ENCODE measurements around the gene FREM1.
A peak's percentile ranks its signal among the peaks of the same experiment; 100 is the strongest.

Gene FREM1

DNA sequence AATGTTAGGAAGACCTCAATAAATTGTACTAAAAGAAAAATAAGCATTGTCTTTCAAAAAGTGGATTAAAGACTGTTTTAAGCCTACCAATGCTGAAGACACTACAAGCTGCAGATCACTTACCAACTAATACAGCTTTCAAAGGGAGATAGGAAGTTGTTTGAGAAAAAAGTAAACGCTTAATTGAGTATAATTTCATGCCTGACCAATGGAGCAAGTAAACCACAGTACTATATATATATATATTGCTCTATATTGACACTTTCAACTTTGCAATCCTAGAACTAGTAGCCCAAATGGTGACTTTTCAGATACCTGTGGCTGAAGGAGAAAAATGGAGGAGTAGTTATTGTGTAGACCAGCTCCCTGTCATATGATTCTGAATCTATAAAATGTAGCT lies 85.7 kb downstream of the FREM1 start:
- peaks cover 11% of the 10 kb centered on the region for H3K9me3 ChIP-seq
- H3K9ac ChIP-seq, result no peak overlapping the region
- peaks cover 31% of the 10 kb centered on the region for H3K4me1 ChIP-seq
- H4K20me1 ChIP-seq, result no peaks in the 10 kb centered on the region
- no peaks in the 10 kb centered on the region for H3K27me3 ChIP-seq
- no peak overlapping the region for H3K4me3 ChIP-seq
- TF ChIP-seq Cebpa-rat (IDR thresholded peaks at IDR 0.05), result no peak
- H3K36me3 ChIP-seq, result no peaks in the 10 kb centered on the region
- H3K4me2 ChIP-seq, result peak overlapping the region; percentile 48
- no peak overlapping the region for H3K27ac ChIP-seq

GRCh38 chr9:14823800-14824199 lies 86.4 kb downstream of the FREM1 start:
- Histone ChIP-seq H3K4me2 (peak overlapping the region; percentile 48), H3K9me3 (peaks cover 11% of the 10 kb centered on the region), H3K4me1 (peaks cover 31% of the 10 kb centered on the region), H4K20me1 (no peaks in the 10 kb centered on the region), H3K36me3 (no peaks in the 10 kb centered on the region), H3K27me3 (no peaks in the 10 kb centered on the region), H3K9ac (no peak overlapping the region), H3K27ac (no peak overlapping the region), H3K4me3 (no peak overlapping the region)
- no peak for TF ChIP-seq Cebpa-rat (IDR thresholded peaks at IDR 0.05)

DNA sequence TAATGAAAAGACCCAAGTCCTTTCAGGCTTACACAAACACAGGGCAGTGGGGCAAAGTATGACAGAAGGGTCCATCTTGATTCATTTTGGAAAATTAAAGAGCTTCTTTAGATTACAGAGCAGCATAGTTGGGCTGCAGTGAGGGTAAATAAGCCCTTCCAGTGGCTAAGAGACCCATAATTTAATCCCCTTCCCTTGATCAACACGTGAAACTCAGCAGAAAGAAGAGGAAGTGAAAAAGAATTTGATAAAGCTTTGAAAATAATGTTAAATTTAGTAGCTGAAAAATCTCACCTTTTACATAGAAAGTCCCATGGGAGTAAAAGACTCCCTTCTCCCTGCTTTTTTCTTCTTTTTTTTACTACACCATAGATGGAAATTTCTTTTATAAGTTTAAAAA lies 87.6 kb downstream of the FREM1 start:
- H4K20me1 ChIP-seq, result no peaks in the 10 kb centered on the region
- H3K27ac ChIP-seq, result no peak overlapping the region
- H3K4me2 ChIP-seq, result peak overlapping the region; percentile 36
- H3K9ac ChIP-seq, result no peak overlapping the region
- H3K27me3 ChIP-seq, result no peaks in the 10 kb centered on the region
- H3K36me3 ChIP-seq, result no peaks in the 10 kb centered on the region
- peaks cover 31% of the 10 kb centered on the region for H3K4me1 ChIP-seq
- TF ChIP-seq Cebpa-rat (IDR thresholded peaks at IDR 0.05), result no peak
- H3K9me3 ChIP-seq, result peaks cover 11% of the 10 kb centered on the region
- no peak overlapping the region for H3K4me3 ChIP-seq

GRCh38 chr9:14819183-14819582 lies 91.0 kb downstream of the FREM1 start:
- Histone ChIP-seq H3K9me3 (peaks cover 11% of the 10 kb centered on the region), H4K20me1 (no peaks in the 10 kb centered on the region), H3K36me3 (no peaks in the 10 kb centered on the region), H3K27ac (no peak overlapping the region), H3K4me3 (no peak overlapping the region), H3K4me1 (peaks cover 34% of the 10 kb centered on the region), H3K9ac (no peak overlapping the region), H3K27me3 (no peaks in the 10 kb centered on the region), H3K4me2 (no peak overlapping the region)
- no peak for TF ChIP-seq Cebpa-rat (IDR thresholded peaks at IDR 0.05)

DNA sequence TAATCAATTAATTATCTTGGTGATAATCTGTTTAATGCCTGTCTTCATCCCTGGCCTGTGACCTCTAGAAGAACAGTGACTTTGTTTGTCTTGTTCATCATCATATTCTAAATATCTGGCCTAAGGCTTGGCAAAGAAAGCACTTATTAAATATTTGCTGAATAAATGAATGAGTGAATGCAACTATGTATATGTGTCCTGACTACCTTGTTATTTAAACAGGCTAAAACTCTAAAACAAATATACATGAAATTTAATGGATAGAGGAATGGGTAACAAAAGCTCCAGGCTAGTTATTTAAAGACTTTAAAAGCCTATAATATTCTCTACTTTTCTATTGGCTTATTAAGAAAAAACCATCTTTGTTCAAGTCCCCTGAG lies 96.0 kb downstream of the FREM1 start:
- Histone ChIP-seq H3K27ac (no peak overlapping the region), H3K9ac (no peak overlapping the region), H3K9me3 (no peaks in the 10 kb centered on the region), H3K36me3 (no peaks in the 10 kb centered on the region), H3K4me2 (peak overlapping the region; percentile 70), H3K4me1 (peaks cover 30% of the 10 kb centered on the region), H3K27me3 (no peaks in the 10 kb centered on the region), H4K20me1 (no peaks in the 10 kb centered on the region), H3K4me3 (no peak overlapping the region)
- no peak for TF ChIP-seq Cebpa-rat (IDR thresholded peaks at IDR 0.05)

DNA sequence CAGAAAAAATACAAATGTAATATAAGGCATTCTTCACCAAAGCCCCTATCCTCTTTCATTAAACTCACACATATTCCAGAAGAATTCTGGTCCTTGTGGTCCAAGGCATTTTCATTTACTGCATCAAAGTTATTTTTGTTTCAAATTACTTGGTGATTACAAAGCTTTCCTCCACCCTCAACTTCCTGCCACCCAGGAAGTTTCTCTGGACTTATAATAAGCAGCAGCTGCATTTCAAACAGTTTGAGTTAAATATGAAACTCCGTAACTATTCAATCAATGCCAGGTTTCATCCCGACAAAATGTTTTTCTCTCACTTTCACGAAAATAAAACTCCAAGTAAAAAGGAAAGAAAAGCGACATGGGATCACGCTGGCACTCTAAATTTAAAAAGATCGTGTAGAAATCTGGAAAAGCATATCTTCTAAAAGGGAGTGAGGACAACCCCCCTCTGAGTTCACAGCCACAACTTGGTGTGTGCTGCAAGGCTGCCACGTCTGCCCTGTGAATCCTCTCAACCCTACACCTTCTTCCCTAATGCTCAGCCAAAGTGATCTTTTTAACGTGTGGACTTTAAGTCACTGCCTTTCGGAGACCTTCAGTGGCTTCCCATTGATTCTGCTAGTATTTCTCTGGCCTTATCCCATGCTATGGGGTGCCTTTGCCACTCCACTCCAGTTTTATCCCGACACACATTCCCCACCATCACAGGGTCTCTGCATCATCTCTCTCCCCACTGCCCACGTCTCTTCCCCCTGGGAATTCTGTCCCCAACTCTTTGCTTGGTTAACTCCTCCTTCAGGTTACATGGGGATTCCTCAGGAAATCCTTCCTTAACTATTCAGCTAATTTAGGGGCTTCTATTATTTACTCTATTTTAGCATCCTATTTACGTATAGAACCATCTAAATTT lies 96.6 kb downstream of the FREM1 start:
- no peak overlapping the region for H3K27ac ChIP-seq
- H3K9ac ChIP-seq, result no peak overlapping the region
- H3K36me3 ChIP-seq, result no peaks in the 10 kb centered on the region
- H3K9me3 ChIP-seq, result no peaks in the 10 kb centered on the region
- no peaks in the 10 kb centered on the region for H3K27me3 ChIP-seq
- no peaks in the 10 kb centered on the region for H4K20me1 ChIP-seq
- H3K4me3 ChIP-seq, result no peak overlapping the region
- peaks cover 30% of the 10 kb centered on the region for H3K4me1 ChIP-seq
- H3K4me2 ChIP-seq, result peak overlapping the region; percentile 70
- no peak for TF ChIP-seq Cebpa-rat (IDR thresholded peaks at IDR 0.05)

GRCh38 chr9:14812806-14813205 lies 97.4 kb downstream of the FREM1 start:
- Histone ChIP-seq H3K27ac (no peak overlapping the region), H3K9ac (no peak overlapping the region), H4K20me1 (no peaks in the 10 kb centered on the region), H3K36me3 (no peaks in the 10 kb centered on the region), H3K9me3 (no peaks in the 10 kb centered on the region), H3K4me3 (no peak overlapping the region), H3K27me3 (no peaks in the 10 kb centered on the region), H3K4me2 (peak overlapping the region; percentile 70), H3K4me1 (peaks cover 30% of the 10 kb centered on the region)
- TF ChIP-seq Cebpa-rat (IDR thresholded peaks at IDR 0.05), result no peak

DNA sequence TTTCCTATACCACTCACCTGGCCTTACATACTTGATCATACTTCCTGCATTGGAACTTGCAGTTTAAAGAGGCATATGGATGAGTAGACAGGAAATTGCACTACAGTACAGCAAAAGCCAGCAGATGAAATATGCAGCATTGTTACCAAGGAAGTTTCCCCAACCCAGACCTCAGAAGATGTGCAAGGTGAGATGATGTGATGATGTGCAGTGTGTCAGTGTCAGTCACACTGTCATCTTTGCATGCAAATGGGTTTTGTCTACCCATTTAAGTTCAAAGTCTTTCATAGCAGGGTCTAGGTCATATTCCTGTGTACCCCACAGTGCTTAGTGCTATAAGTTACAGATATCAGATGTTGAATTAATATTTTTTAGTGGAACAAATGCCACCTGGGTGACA lies 98.4 kb downstream of the FREM1 start:
- Histone ChIP-seq H3K4me2 (no peak overlapping the region), H3K27ac (no peak overlapping the region), H3K9ac (no peak overlapping the region)

DNA sequence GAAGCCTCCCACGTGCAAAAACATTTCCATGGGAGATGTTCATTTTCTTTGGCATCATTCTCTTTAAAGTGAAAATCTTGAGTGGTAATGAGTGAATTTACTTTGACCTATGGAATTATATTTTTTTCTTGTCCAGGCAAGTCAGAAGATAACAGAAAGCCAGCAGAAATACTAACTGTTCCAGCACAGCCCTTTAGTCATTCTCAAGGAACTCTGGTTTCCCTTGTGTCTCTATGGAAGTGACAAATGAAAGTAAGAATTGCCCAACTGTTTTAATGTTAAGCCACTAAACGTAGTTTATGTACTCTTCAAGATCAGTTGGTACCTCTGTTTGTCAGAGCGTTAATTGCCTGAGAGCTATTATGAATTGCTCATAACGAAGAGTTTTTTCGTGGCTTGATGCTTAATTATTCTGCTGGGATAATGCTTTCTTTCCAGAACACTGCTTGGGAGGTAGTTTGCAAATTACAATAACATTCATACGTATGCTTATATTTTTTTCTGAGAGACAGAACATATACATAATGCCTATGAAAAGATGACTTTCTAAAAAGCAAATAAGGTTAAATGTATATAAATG lies 103.2 kb downstream of the FREM1 start:
- TF ChIP-seq Cebpa-rat (IDR thresholded peaks at IDR 0.05), result no peak
- Histone ChIP-seq H3K4me3 (no peak overlapping the region), H3K27me3 (no peaks in the 10 kb centered on the region), H3K4me2 (no peak overlapping the region), H3K9me3 (no peaks in the 10 kb centered on the region), H3K4me1 (no peaks in the 10 kb centered on the region), H3K27ac (no peak overlapping the region), H3K36me3 (no peaks in the 10 kb centered on the region), H4K20me1 (no peaks in the 10 kb centered on the region), H3K9ac (no peak overlapping the region)

More for the DNA sequence above, 98.4 kb downstream of the FREM1 start:
- Histone ChIP-seq H3K4me3 (no peak overlapping the region), H3K9me3 (no peaks in the 10 kb centered on the region), H3K27me3 (no peaks in the 10 kb centered on the region), H4K20me1 (no peaks in the 10 kb centered on the region), H3K4me1 (peaks cover 30% of the 10 kb centered on the region), H3K36me3 (no peaks in the 10 kb centered on the region)
- TF ChIP-seq Cebpa-rat (IDR thresholded peaks at IDR 0.05), result no peak

- H3K4me2 ChIP-seq, result no peak overlapping the region
- H4K20me1 ChIP-seq, result no peaks in the 10 kb centered on the region
- H3K27me3 ChIP-seq, result no peaks in the 10 kb centered on the region
- no peak overlapping the region for H3K9ac ChIP-seq
- H3K4me3 ChIP-seq, result no peak overlapping the region
- no peaks in the 10 kb centered on the region for H3K9me3 ChIP-seq
- no peaks in the 10 kb centered on the region for H3K4me1 ChIP-seq
- H3K36me3 ChIP-seq, result no peaks in the 10 kb centered on the region
- H3K27ac ChIP-seq, result no peak overlapping the region
- TF ChIP-seq Cebpa-rat (IDR thresholded peaks at IDR 0.05), result no peak
These were observed 111.2 kb downstream of the FREM1 start for GRCh38 chr9:14799030-14799429.
